Kidney (tissue), 14 donors: ENCODE measurements around the gene TMEM132C. TPM values are rescaled to one million over a fixed set of nuclear protein-coding genes. Genes with fewer than 3 reads are reported as not detected.

ENCODE experiments used
- DNase-seq, 5 donors: peaks; one replicate each; pipeline ENCODE4 v3.0.0-alpha.2; 2013 to 2020
- FAIRE-seq: peaks from 2 replicates; lab custom pipeline; 2012; peaks lifted over from hg19 to GRCh38; lab: Jason Lieb, UNC
- H3K27ac ChIP-seq, 2 donors: one replicate each; pipeline ENCODE4 v1.7.0; 2013; ENCODE audit warnings: low read depth in 2 of 2, low read length in 2 of 2, inconsistent platforms in 1 of 2
- H3K27me3 ChIP-seq: one replicate; pipeline ENCODE4 v1.7.1; 2013; ENCODE audit warnings: low read length, inconsistent platforms; ENCODE audit not compliant: control insufficient read depth, insufficient read depth
- H3K36me3 ChIP-seq, 3 donors: one replicate each; pipeline versions ENCODE4 v1.7.0 to v1.7.1; 2013; ENCODE audit warnings: low read length in 3 of 3, control low read depth in 1 of 3, inconsistent platforms in 1 of 3; ENCODE audit not compliant: insufficient read depth in 3 of 3, control insufficient read depth in 2 of 3
- H3K4me1 ChIP-seq, 3 donors: one replicate each; pipeline versions ENCODE4 v1.7.0 to v1.7.1; 2013; ENCODE audit warnings: low read length in 3 of 3, inconsistent platforms in 1 of 3, low read depth in 1 of 3; ENCODE audit not compliant: control insufficient read depth in 2 of 3, insufficient read depth in 2 of 3
- H3K4me3 ChIP-seq, 3 donors: one replicate each; pipeline versions ENCODE4 v1.7.0 to v1.8.1; 2013; ENCODE audit warnings: low read length in 3 of 3, control low read depth in 1 of 3, inconsistent platforms in 1 of 3
- H3K9ac ChIP-seq, 3 donors: one replicate each; pipeline versions ENCODE4 v1.7.0 to v1.7.1; 2013; ENCODE audit warnings: low read length in 3 of 3, control low read depth in 1 of 3, inconsistent platforms in 1 of 3
- H3K9me3 ChIP-seq, 3 donors: one replicate each; pipeline versions ENCODE4 v1.7.0 to v1.7.1; 2013; ENCODE audit warnings: low read length in 3 of 3, control low read depth in 1 of 3, inconsistent platforms in 1 of 3; ENCODE audit not compliant: control insufficient read depth in 2 of 3, insufficient read depth in 1 of 3
- CTCF ChIP-seq: IDR thresholded peaks from 3 replicates; pipeline ENCODE4 v1.5.1; 2012; ENCODE audit warnings: mild to moderate bottlenecking, moderate library complexity, borderline replicate concordance; ENCODE audit not compliant: insufficient read depth; ENCODE audit errors: extremely low read depth
- intact Hi-C: fragments of 100-400 bp; cut with DNase I; formaldehyde crosslinking; loops from one replicate; pipeline ENCODE4 v1.11.1; 2022
- polyA plus RNA-seq: library from polyadenylated mRNA; stranded (reverse); fragments of 350-450 nt; fragmentation: Illumina TruSeq; extraction: RNeasy Lipid Tissue Mini Kit (QIAGEN cat#74804); gene quantifications from one replicate; pipeline ENCODE4 v1.2.3, GENCODE V29; 2014; ENCODE audit warnings: low read depth, low replicate concordance; ENCODE audit not compliant: insufficient read depth
- total RNA-seq: library from RNA; stranded (reverse); fragmentation: NEBNext Ultra II Directional; extraction: Animal tissue kit (Norgen Biotek cat#: 25700); gene quantifications from one replicate; pipeline ENCODE4 v1.2.1, GENCODE V29; 2021
- donor health status: control.
- donor health status: control.
- donor health status: control.
- donor health status: control.
- donor health status: control.
- donor health status: DM: yes; HTN: yes; CAD: no.
- donor health status: Normal renal cell carcinoma (clear cell type).

Gene TMEM132C
- total and polyA plus RNA-seq, 2 donors from 2014 or later: 0.28 to 0.75 TPM

DNA sequence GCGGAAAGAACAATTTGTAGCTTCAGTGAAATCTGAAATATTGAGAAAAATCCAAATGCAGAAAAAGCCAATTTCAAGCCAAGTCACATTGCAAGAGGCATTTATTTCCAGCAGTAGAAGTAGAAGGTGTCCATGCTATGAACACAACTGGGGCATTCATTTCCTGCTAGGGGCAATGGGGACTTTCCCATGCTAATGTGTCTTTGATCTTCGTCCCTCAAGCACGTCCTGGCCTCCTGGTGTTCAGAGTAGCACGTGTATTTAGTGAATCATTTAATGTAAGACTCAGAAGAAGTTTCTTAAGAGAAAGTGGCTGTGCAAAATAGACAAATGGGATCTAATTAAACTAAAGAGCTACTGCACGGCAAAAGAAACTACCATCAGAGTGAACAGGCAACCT lies 267.9 kb downstream of the TMEM132C start:
- intact Hi-C loops: no loop called here
- Histone ChIP-seq H3K36me3 (no peaks in the 10 kb centered on the region), H3K27ac (no peak overlapping the region), H3K4me1 (no peaks in the 10 kb centered on the region), H3K9ac (no peak overlapping the region), H3K27me3 (no peaks in the 10 kb centered on the region), H3K4me3 (no peak overlapping the region), H3K9me3 (peaks cover 0 to 10% (median 0%) of the 10 kb centered on the region in 3 donors)
- no peak for FAIRE-seq
- TF ChIP-seq CTCF: no peak
- DNase-seq: peak in 2 of 5 donors; percentile 42 to 64

GRCh38 chr12:128536810-128537209 lies 269.8 kb downstream of the TMEM132C start:
- TF ChIP-seq CTCF: no peak

GRCh38 chr12:128537668-128538067 lies 270.7 kb downstream of the TMEM132C start:
- H3K27ac ChIP-seq: no peak overlapping the region
- FAIRE-seq (no peak), DNase-seq (no peak)
- H3K4me1 ChIP-seq: no peaks in the 10 kb centered on the region
- intact Hi-C loops: no loop called here
- no peaks in the 10 kb centered on the region for H3K27me3 ChIP-seq
- no peak overlapping the region for H3K9ac ChIP-seq
- H3K36me3 ChIP-seq: no peaks in the 10 kb centered on the region
- no peak overlapping the region for H3K4me3 ChIP-seq
- H3K9me3 ChIP-seq: peaks cover 0 to 10% (median 0%) of the 10 kb centered on the region in 3 donors
- no peak for TF ChIP-seq CTCF

More at GRCh38 chr12:128536810-128537209, 269.8 kb downstream of the TMEM132C start:
- Histone ChIP-seq H3K4me1 (no peaks in the 10 kb centered on the region), H3K4me3 (no peak overlapping the region), H3K27me3 (no peaks in the 10 kb centered on the region), H3K9me3 (peaks cover 0 to 10% (median 0%) of the 10 kb centered on the region in 3 donors), H3K9ac (no peak overlapping the region), H3K36me3 (no peaks in the 10 kb centered on the region), H3K27ac (no peak overlapping the region)
- intact Hi-C loops: no loop called here
- DNase-seq (no peak), FAIRE-seq (no peak)

GRCh38 chr12:128542844-128543243 lies 275.9 kb downstream of the TMEM132C start:
- Histone ChIP-seq H3K27me3 (no peaks in the 10 kb centered on the region), H3K27ac (no peak overlapping the region), H3K4me3 (no peak overlapping the region), H3K9me3 (no peaks in the 10 kb centered on the region), H3K36me3 (no peaks in the 10 kb centered on the region), H3K9ac (no peak overlapping the region), H3K4me1 (no peaks in the 10 kb centered on the region)
- intact Hi-C loops: no loop called here
- TF ChIP-seq CTCF: no peak
- DNase-seq: no peak
- no peak for FAIRE-seq
